HG02973 (cell line): ENCODE data around the gene PKNOX2.

ENCODE experiments used
- ATAC-seq: cut with Tn5 transposase; IDR thresholded peaks from one replicate; pipeline ENCODE4 v1.9.1; 2021; ENCODE audit warnings: moderate library complexity; ENCODE audit not compliant: unreplicated experiment

Gene PKNOX2, protein sequence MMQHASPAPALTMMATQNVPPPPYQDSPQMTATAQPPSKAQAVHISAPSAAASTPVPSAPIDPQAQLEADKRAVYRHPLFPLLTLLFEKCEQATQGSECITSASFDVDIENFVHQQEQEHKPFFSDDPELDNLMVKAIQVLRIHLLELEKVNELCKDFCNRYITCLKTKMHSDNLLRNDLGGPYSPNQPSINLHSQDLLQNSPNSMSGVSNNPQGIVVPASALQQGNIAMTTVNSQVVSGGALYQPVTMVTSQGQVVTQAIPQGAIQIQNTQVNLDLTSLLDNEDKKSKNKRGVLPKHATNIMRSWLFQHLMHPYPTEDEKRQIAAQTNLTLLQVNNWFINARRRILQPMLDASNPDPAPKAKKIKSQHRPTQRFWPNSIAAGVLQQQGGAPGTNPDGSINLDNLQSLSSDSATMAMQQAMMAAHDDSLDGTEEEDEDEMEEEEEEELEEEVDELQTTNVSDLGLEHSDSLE

DNA sequence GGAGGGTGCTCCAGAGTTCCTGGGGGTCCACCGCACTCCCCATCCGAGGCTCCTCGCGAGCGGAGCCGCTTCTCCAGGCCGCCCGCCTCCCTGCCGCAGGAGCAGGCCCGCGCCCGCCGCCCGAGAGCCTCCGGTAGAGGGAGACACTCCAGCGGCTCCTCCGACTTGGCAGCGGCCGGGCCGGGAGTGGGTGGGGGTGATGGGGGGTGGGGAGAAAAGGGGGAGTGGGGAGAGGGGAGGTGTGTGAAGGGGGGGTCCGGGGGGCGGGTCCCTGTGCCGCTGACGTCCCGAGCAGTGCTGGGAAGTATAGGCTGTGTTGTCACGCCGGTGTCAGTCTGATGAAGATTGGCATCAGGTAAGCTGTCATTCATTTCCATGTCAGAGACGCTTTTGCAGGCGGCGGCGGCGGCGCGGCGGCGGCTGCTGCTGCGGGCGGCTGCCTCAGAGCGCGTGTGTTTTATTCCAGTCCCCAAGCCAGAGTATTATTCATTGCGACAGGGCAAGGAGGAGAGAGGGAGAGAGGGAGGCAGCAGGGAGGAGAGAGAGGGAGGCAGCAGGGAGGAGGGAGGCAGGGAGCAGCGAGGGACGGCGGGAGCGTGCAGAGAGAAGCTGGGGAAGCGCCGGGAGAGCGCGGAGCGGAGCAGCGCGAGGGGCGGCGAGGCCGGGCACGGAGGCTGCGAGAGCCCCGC is at the start of gene PKNOX2:
PKNOX2 (plus strand) TSS at position 330 of the 689 bp plus-strand sequence. CDS start 186,555 bp downstream, outside the sequence.
- no peak for ATAC-seq

- ATAC-seq: no peak
These were observed 47.1 kb upstream of the PKNOX2 start for GRCh38 chr11:125117429-125117828.

- ATAC-seq: no peak
These were observed 41.2 kb upstream of the PKNOX2 start for GRCh38 chr11:125123194-125123946.

GRCh38 chr11:125123947-125124617 is 40.5 kb upstream of the PKNOX2 start:
- peak; percentile 82 for ATAC-seq

DNA sequence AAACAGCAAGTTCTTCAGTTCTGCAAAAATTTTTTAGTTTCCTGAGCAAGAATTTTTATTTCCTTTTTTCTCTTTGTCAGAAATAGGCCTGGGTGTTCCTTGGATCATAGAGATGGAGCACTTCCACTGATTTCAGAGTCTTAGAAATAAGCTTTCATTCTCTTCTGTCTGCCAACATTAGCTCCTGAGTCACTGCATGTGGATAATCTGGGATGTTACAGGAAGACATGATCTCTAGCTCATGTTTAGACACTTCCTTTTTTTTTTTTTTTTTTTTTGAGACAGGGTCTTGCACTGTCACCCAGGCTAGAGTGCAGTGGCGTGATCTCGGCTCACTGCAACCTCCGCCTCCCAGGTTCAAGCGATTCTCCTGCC is 39.9 kb upstream of the PKNOX2 start:
- no peak for ATAC-seq

GRCh38 chr11:125128450-125128849 is 36.1 kb upstream of the PKNOX2 start:
- ATAC-seq: no peak

DNA sequence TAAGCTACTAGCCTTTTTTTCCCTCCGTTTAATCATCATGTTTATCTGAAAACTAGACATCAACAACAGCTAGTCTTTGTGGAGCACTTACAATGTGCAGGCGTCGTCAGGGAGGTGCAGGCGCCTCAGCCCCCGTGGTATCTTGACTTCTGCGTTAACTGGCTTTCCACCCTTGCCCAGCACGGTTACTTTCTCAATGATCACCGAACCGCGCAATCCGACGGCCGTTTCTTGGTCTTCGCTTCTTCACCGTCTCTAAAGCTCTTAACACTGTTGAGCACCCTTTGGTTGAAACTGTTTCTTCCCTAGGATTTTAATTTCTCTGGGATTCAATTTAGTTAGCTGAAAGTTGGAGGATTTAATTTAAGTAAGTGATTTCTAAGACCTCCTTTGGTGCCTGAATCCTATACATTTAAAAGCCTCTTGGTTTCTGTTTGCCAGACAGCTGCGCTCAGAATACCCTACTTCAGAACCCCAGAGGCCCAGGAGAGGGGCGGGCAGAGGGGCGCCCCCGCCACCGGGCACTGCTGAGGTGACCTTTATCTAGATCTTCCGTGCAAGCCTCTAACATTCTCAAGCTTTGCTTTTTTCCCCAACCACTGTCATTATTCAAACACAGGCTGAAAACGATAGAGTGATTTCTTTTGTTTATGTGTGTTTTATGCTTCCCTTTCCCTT is 35.1 kb upstream of the PKNOX2 start:
- ATAC-seq: no peak

DNA sequence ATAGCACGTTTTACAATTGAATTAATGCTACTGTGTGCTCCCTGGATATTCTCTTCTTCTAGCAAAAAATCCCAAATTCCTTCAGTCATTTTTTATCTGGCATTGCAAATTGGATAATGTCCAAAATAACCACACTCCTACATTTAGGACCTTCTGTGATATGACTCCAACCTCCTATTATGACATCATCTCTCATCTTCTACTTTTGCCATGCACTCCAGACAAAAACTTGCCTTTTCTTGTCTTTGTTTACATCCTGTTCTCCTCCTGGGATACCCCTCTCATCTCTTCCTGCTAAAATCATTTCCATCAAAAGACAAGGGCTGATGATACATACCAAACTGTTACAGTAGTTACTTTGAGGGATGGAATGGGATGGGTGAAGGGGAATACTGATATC is 32.5 kb upstream of the PKNOX2 start:
- no peak for ATAC-seq

- ATAC-seq: no peak
These were observed 32.0 kb upstream of the PKNOX2 start for GRCh38 chr11:125132596-125132995.

GRCh38 chr11:125136001-125136400 is 28.6 kb upstream of the PKNOX2 start:
- no peak for ATAC-seq

DNA sequence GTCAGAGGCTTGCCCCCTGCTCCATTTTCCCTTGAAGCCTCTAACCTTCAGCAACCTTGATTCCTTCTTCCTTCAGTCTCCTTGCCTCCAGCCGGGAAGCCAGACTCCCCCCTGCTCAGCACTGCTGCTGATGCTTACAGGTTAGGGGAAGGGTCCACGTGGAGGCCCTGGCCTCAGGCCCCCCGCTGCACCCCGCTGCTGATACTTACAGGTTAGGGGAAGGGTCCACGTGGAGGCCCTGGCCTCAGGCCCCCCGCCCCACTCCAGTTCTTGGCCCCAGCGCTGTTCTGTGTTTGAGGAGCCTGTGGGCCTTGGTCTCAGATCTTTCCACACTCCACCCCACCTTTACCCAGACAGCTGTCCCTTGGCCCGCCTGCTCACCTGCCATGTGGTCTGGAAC is 25.6 kb upstream of the PKNOX2 start:
- ATAC-seq: no peak

DNA sequence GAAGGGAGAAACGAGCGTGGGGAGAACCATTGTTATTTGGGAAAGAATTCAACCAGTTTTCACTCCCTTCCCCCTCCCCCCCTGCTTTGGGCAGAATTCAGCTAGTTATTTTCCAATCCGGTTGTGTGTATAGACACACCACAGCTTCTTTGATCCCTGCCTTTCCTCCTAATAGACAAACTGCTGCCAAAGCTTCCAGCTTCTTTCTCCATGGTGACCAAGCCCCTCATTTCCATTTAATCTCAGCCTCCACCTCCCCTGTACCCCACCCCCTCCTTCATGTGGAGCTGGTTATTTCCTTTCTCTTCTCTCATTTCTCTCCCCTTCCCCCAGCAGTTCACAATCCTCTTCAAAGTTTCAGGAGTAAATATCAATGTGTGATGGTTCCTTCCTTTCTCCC is 24.8 kb upstream of the PKNOX2 start:
- no peak for ATAC-seq

- no peak for ATAC-seq
These were observed 24.3 kb upstream of the PKNOX2 start for GRCh38 chr11:125140233-125140632.

- no peak for ATAC-seq
These were observed 23.4 kb upstream of the PKNOX2 start for GRCh38 chr11:125141178-125141577.

DNA sequence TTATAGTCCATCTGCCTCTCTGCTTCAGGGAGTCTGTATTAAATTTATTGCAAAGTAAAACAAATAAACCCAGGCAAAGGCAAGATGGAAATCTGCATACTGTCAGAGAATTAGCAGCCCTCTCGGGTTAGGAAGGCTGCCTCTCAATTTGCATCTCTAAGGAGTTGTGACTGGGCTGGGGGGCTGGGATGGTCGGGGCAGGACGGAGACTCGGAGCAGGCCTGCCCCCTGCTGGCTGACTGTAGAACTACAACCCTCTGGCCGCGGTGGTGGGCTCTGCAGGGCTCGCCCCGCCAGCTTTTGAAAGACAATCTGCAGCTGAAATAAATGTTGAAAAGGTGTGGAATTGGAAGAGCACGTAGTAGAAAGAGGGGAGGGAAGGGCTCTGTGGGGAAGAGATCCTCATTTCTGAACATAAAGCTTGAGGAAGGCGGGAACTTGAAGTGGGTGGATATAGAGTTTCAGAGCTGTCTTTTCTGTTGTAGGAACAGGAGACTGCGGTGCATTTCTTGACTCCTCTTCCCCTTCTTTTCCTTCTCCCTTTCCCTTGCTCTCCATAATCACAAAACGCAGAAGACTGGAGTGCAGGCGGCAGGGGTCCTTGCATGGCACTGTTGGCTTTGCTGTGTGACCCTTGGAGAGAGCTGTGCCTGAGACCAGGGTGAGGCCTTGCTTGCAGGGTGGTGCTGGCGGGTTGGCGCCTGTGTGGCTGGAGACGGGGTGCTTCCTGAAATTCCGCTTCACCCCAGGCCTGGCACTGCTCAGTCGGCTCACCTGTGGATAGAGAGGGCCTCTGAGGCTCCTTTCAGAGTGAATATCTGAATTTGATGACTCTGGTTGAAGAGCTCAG is 22.6 kb upstream of the PKNOX2 start:
- no peak for ATAC-seq

DNA sequence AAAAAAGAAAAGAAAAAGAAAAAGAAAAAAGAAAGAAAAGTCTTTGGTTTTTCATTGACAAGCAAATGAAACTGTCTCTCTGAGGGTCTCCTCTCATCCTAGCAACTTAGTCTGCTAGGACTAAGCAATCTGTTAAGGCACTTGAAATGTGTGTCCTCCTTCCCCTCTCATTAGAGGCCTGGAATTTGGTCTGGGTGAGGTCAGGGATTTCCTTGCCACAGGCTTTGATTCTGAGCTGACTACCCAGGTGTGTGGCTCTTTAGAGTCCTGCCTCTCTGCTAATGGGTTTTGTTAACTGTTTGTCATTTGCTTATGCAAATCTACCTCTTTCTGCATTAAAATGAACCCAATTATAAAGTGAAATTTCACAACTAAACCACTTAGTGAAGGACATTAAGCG is 18.3 kb upstream of the PKNOX2 start:
- no peak for ATAC-seq

DNA sequence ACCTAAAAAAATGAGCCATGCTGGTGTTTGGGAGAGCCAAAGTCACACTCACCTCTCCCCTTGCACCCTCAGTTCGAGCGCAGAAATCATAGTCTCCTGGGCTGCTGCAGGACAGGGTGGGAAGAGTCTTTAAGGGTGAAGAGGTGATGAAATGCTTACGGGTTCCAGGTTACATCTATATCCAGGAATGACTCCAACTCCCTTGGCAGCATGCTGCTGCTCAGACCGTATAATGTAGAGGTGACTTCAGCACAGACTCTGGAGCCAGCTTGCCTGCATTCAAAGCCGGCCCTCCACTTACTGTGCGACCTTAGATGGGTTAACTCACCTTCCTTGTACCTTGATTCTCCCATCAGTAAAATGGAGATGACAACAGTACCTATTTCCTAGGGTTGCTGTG is 17.3 kb upstream of the PKNOX2 start:
- ATAC-seq: no peak

DNA sequence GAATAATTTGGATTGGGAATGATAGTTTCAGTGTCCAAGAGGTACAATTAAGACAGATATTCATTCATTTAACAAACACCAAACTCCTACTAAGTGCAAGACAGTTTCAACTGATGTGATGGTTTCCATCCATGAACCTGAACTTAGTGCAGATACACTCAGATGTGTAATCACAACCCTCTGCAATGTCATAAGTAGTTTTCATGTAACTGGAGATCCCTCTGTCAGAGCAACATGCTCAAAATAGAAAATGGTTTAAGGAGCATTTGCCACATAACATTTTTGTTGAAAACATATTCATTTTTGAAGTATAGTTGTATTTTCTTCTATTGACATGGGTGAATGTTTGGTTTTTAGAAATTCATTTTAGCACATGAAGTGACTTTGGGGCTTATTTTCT is 16.5 kb upstream of the PKNOX2 start:
- no peak for ATAC-seq

DNA sequence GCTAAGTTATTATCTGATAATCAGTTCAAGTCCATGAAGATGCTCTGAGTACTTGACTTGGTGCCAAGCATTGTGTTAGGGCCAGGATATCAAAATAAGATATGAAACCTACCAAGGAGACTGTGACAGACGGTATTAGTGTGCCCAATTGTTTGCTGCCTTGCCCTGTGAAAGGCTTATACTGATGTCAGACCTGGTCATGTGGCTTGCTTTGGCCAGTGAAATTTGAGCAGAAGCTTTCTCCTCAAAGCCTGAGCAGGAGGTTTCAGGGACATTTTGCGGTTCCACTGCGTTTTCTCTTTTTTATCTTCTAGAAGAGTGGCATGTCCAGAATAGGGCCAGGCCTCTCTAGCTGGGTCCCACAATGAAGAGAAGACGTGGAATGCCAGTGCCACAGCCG is 15.8 kb upstream of the PKNOX2 start:
- ATAC-seq: no peak

DNA sequence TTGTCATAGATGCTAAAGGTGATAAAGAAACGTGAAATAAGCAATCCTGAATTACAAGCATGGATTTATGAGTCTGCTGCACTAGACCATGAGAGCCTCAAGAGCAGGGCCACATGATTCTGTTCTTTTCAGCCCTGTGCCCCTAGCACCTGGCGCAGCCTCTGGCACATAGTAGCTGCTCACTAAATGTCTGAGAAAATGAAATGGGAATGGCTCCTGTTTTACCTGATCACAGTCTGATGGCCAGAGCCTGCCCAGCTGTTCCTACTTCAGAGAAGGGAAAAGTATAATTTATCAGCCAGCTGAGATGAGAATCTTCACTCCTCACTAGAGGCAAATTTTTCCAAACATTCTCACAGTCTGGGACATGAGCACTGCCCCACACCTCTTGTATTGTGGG is 10.7 kb upstream of the PKNOX2 start:
- ATAC-seq: no peak
